HG03135 (cell line): ENCODE measurements around the gene C17orf75.
"Not testable (repeated sequence)": the region's sequence is repeated elsewhere in the genome, so short reads cannot be mapped to it uniquely, and the experiment has no call there.

Experiments used
- ATAC-seq: cut with Tn5 transposase; IDR thresholded peaks from one replicate; pipeline ENCODE4 v1.9.1; 2021; ENCODE audit warnings: mild to moderate bottlenecking, moderate library complexity; ENCODE audit not compliant: unreplicated experiment

Gene C17orf75

DNA sequence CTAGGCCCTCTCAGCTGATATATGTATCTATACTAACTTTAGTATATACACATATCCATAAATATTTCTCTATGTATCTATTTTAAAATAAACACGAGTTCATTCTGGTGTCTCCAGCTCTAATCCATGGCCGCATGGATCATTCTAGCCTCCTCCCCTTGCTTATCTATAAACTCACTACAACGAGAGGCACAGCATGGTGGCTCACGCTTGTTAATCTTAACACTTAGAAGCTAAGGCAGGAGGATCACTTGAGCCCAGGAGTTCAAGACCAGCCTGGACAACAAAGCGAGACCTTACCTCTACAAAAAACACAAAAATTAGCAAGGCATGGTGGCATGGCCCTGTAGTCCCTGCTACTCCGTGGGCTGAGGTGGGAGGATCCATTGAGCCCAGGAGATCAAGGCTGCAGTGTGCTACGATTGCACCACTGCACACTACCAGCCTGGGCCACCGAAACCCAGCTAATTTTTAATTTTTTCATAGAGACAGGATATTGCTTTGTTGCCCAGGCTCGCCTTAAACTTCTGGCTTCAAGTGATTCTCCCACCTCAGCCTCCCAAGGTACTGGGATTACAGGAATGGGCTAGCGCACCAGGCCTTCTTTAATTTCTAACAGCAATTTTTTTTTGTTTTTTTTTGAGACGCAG lies 4.1 kb upstream of the C17orf75 start:
- ATAC-seq, result no peak

GRCh38 chr17:32342603-32343325 lies 791 bp upstream of the C17orf75 start:
- no peak for ATAC-seq

- peak; percentile 18 for ATAC-seq
Observed at GRCh38 chr17:32341141-32341856, 674 bp downstream of the C17orf75 start.

DNA sequence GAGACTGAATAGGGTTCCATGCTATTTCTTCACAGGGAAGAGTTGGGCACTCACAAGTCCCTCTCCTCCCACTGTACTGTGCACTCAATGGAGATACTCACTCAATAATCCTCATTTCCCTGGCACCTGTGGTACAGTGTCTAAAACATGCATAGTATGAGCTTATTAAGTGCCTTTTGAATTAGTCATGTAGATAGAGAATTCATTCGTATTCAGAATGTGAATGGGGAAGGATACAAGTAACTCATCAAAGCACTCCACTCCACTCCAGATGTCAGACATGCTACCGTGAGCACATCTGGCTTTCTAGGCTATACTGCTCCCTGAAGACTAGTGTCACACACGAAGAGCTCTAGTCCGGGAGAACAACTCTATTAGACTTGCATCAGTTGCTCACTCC lies 6.3 kb downstream of the C17orf75 start:
- no peak for ATAC-seq

GRCh38 chr17:32335046-32335445 lies 6.9 kb downstream of the C17orf75 start:
- ATAC-seq, result no peak

DNA sequence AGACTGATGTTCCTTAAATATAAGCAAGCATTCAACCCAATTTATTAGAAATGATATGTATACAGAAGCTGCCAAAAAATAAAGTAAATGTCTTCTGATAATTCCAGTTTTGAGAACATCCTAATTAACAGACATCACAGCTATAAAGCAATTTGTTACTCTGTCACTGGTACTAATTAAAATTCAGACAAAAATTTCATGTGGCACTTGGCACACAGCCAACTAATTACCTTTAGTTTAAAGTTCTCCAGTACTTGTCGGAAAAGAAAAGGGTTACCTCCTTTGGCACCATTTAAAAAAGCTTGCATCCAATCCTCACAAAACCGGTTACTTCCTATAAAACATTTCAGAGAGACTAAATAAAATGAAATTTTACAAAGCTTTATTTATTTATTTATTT lies 8.8 kb downstream of the C17orf75 start:
- ATAC-seq, result no peak

DNA sequence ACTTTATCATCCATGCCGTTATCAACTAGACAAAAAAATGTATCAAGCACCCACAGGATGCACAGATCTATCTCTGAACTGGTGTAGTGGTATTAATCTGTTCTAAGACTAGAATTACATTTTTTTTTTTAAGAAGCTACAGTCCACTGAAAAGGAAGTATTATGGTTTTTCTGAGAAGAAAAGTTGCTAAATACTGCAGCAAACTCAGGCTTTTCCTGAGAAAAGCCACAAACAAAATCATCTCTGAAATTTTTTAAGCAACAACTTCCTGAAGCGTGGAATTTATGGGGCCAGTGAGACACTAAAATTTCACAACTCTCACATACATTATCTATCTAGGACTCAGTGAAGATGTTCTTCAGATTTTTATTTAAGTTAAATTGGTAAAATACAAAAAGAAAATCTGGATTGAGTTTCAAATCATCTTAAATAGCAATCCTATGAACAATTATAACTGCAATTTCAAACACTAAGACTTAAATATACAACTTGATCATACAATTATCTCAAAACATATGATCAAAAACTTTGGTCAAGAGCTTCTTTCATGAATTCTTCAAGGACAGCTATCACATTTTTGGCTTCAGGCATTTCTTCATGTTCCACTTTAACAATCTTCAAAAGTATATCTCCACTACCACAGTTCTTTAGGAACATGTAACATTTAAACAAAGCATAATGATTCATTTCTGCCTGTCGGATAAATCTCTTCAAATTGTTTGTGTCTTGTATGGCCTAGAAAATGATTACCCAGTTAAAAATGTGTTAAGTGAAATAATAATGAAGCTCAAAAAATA lies 10.5 kb downstream of the C17orf75 start:
- no peak for ATAC-seq

- ATAC-seq, result no peak
Observed at GRCh38 chr17:32330147-32330546, 11.8 kb downstream of the C17orf75 start.

GRCh38 chr17:32327911-32328310 lies 14.1 kb downstream of the C17orf75 start:
- no peak for ATAC-seq

DNA sequence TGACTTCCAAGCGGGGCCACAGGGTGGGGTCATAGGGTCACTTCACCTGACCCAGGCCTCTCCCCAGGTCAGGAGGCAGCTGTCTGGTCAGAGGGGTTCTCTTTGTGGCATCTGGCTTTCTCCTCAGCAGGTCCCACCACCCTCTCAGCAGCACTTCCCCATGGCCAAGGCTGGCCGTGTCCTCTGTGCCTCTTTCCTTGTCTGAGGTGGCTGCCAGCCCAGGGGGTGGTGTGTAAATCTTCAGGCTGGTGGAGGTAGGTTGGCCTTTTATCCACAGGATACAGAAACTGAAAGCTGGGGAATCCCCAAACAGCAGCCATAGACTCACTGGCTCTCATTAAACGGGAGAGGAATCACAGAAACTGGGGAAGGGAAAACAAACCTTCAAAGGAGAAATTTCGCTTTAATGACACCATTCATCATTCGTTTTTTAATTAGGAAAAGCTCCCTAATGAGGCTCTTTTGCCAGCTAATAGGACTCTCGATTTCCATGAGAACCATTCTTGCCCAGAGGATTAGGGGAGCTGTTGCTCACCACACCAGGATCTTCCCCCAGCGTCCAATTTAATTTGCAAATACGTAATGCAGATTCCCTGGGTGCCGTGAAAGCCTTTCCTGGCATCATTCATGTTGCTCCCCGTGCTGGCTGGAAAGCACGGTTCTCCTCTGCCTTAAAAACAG lies 18.0 kb downstream of the C17orf75 start:
- ATAC-seq, result no peak

DNA sequence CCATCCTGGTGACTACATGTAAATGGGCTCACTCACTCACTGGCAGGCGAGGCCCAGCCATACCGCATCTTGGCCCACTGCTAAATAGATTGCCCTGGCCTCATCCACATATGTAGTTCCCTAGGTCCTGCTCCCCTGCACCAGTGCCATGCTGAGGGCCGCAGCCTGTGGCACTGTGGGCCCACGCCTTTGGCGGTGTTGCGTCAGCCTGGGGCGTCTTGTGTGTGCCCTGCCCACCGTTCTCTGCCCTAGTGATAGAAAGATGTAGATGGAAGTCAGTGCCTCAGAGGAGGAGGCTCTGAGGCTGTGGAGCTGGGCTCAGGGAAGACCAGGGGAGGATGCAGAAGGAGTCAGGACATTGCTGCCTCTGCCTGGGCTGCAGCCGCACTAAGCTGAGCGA lies 18.9 kb downstream of the C17orf75 start:
- ATAC-seq, result no peak

DNA sequence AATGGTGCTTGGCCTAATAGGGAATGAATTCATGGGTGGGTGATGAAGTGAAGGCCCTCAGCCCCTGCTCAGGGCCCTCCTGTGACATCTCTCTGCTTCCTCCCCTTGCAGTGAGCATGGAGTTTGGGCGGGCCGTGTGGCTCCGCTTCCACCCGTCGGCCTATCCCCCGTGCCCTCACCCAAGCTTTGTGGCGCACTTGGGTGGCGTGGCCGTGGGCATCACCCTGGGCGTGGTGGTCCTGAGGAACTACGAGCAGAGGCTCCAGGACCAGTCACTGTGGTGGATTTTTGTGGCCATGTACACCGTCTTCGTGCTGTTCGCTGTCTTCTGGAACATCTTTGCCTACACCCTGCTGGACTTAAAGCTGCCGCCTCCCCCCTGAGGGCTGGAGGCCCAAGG lies 21.1 kb downstream of the C17orf75 start:
- no peak for ATAC-seq

- not testable (repeated sequence) for ATAC-seq
Observed at GRCh38 chr17:32320080-32320479, 21.9 kb downstream of the C17orf75 start.

DNA sequence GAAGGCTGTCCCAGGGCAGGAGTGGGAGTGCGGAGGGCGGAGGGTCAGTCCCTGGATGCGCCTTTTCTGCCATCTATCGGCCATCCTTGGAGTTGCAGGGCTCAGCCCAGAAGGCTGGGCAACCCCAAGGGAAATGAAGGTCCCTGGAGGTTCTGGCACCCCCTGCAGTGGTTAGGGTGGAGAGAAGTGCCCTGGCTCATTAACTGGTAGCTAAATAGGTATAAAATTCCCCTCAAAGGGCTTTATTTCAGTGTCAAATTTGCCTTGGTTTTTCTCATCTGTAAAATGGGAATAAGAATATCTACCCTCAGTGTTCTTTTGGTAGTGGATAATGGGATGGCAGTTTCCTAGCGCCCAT lies 22.4 kb downstream of the C17orf75 start:
- peak; percentile 58 for ATAC-seq

GRCh38 chr17:32318071-32318470 lies 23.9 kb downstream of the C17orf75 start:
- ATAC-seq, result no peak

DNA sequence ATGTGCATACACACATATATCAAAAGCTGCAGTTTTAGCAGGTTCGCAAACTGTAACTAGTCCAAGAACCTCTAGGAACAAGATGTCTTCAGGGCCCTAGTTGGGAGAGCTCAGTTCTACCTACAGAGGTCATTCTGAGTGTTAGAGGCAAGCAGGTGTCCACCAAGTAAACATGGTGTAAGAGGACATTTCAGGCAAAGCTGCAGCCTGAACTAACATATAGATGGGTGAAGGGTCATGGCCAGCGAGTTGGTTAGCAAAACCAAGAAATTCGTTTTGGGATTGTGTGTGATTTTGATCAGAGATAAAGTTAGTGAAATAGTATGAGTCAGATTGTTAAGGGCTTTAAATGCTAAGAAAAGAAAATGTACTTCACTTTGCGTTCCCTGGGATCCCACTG lies 24.6 kb downstream of the C17orf75 start:
- ATAC-seq, result no peak

DNA sequence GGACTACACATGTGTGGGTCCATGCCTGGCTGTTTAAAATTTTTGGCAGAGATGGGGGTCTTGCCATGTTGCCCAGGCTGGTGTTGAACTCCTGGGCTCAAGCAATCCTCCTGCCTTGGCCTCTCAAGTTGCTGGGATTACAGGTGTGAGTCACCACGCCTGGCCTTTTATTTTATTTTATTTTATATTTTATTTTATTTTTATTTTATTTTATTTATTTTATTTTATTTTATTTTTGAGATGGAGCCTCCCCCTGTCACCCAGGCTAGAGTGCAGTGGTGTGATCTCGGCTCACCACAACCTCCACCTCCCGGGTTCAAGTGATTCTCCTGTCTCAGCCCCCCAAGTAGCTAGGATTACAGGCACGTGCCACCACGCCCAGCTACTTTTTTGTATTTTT lies 25.3 kb downstream of the C17orf75 start:
- not testable (repeated sequence) for ATAC-seq

- ATAC-seq, result no peak
Observed at GRCh38 chr17:32315171-32315570, 26.8 kb downstream of the C17orf75 start.

DNA sequence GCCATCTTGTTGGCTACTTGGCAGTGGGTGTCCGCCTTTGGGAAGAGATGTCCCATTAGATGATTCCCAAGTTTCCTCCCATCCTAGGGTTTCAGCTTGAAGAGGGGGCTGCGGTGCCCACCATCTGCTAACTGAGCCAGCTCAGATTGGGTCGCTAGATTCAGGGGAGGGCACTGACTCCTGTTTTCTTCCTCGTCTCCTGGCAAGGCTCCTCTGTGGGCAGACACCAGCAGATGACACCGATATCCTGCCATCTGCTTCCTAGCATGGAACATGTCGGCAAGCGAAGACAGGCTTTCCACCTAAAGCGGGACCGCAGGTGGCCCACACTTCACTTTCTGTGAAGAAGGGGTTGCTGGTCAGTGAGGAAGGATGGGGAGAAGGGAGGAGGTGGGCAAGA lies 27.3 kb downstream of the C17orf75 start:
- ATAC-seq, result no peak

DNA sequence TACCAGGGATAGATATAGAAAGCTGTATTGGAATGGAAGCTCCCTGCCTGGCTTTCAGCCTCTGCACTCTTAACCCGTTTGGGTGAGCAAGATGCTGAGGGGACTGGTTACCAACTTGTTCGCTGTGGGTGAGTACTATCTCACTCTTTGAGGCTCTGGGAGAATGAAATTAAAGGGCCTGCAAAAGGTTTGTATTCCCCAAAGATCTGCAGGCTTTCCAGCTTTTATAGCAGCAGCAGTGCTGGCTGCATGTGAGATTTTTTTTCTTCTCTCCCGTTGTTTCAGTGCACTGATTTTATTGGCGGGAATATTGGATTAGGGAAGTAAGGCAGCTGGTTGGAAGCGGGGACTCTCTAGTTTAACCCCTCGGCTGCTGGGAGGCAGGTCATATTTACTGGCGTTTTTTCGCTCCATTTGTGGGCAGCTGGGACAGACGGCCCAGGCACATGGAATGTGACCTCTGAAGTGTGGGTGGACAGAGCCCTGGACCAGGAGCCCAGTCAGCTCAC lies 30.9 kb downstream of the C17orf75 start:
- no peak for ATAC-seq

GRCh38 chr17:32307658-32308057 lies 34.3 kb downstream of the C17orf75 start:
- no peak for ATAC-seq
